Caki2 (cell line): ENCODE data around the gene FAM234A. TPM values are rescaled to one million over a fixed set of nuclear protein-coding genes. Genes with fewer than 3 reads are reported as not detected.

Experiments
- DNase-seq: peaks from one replicate; pipeline ENCODE4 v3.0.0-alpha.2; 2015; ENCODE audit warnings: low read depth
- in situ Hi-C: cut with HindIII; loops from 2 replicates; pipeline ENCODE4 v1.10.0; 2016; ENCODE audit warnings: low sequenced_read_pairs, low pct_unique_long_range_greater_than_20kb, mixed read lengths
- total RNA-seq: library from RNA; depleted of rRNA; stranded (reverse); fragments of >200 nt; shearing (Covaris generic); gene quantifications from 2 replicates; pipeline ENCODE4 v1.2.3, GENCODE V29; 2014; ENCODE audit warnings: low replicate concordance; rRNA removed

FAM234A gene
- total RNA-seq, 1 experiment from 2014 or later = 231 TPM

- in situ Hi-C loops = no loop called here
- DNase-seq = no peak
These were observed 72.3 kb downstream of the FAM234A start for GRCh38 chr16:306911-307370.

GRCh38 chr16:307691-308312 lies 73.2 kb downstream of the FAM234A start:
- in situ Hi-C loops = no loop called here
- DNase-seq = no peak

- no peak for DNase-seq
- in situ Hi-C loops = no loop called here
These were observed 74.9 kb downstream of the FAM234A start for GRCh38 chr16:309476-309875.

GRCh38 chr16:311725-312124 lies 77.1 kb downstream of the FAM234A start:
- in situ Hi-C loops = no loop called here
- no peak for DNase-seq

- in situ Hi-C loops = no loop called here
- DNase-seq = no peak
These were observed 79.7 kb downstream of the FAM234A start for GRCh38 chr16:314351-314750.

- in situ Hi-C loops = no loop called here
- no peak for DNase-seq
These were observed 80.2 kb downstream of the FAM234A start for GRCh38 chr16:314795-315299.

Other genes starting within 250 kb of the FAM234A start
- gene POLR3K, start 181.2 kb upstream of the FAM234A start, total RNA-seq = 32.3 and 39.8 TPM in 2 replicates
- gene SNRNP25, start 181.0 kb upstream of the FAM234A start, total RNA-seq = 63.4 and 83.6 TPM in 2 replicates
- gene RHBDF1, start 162.2 kb upstream of the FAM234A start, total RNA-seq = 11.8 and 19.5 TPM in 2 replicates
- 387 and 416 TPM in 2 replicates for gene MPG, start 156.6 kb upstream of the FAM234A start, total RNA-seq
- 7.9 and 12.4 TPM in 2 replicates for gene NPRL3, start 96.1 kb upstream of the FAM234A start, total RNA-seq
- gene HBZ, start 82.2 kb upstream of the FAM234A start, total RNA-seq = not detected in 2 replicates
- not detected in 2 replicates for gene HBM, start 68.8 kb upstream of the FAM234A start, total RNA-seq
- gene HBA2, start 61.9 kb upstream of the FAM234A start, total RNA-seq = not detected in 2 replicates
- not detected in 2 replicates for gene HBA1, start 58.1 kb upstream of the FAM234A start, total RNA-seq
- not detected in 2 replicates for gene HBQ1, start 54.4 kb upstream of the FAM234A start, total RNA-seq
- gene LUC7L, start 5.4 kb upstream of the FAM234A start, total RNA-seq = 30.2 and 32.7 TPM in 2 replicates
- gene RGS11, start 41.1 kb downstream of the FAM234A start, total RNA-seq = 1.1 and 3.6 TPM in 2 replicates
- gene ARHGDIG, start 45.8 kb downstream of the FAM234A start, total RNA-seq = not detected in 2 replicates
- gene PDIA2, start 48.3 kb downstream of the FAM234A start, total RNA-seq = 0.74 TPM in 1 of 2 replicates, not detected in the other
- 82.2 and 84.5 TPM in 2 replicates for gene AXIN1, start 117.9 kb downstream of the FAM234A start, total RNA-seq
- 320 and 357 TPM in 2 replicates for gene MRPL28, start 135.7 kb downstream of the FAM234A start, total RNA-seq
- 100.0 and 111 TPM in 2 replicates for gene PGAP6, start 147.2 kb downstream of the FAM234A start, total RNA-seq
- gene NME4, start 162.4 kb downstream of the FAM234A start, total RNA-seq = 42.0 and 59.6 TPM in 2 replicates
- 9.8 and 33.7 TPM in 2 replicates for gene DECR2, start 167.1 kb downstream of the FAM234A start, total RNA-seq
- gene RAB11FIP3, start 190.8 kb downstream of the FAM234A start, total RNA-seq = 37.5 and 77.1 TPM in 2 replicates